DMS53 treated with DMSO at 0.1 percent for 48 hours (cell line): ENCODE data around the gene ANKS3.
"Not testable (repeated sequence)": the region's sequence is repeated elsewhere in the genome, so short reads cannot be mapped to it uniquely, and the experiment has no call there.

Experiments
- DNase-seq: peaks from one replicate; lab custom pipeline; 2025; ENCODE audit not compliant: unreplicated experiment; lab: John Stamatoyannopoulos, UW

The ANKS3 gene

DNA sequence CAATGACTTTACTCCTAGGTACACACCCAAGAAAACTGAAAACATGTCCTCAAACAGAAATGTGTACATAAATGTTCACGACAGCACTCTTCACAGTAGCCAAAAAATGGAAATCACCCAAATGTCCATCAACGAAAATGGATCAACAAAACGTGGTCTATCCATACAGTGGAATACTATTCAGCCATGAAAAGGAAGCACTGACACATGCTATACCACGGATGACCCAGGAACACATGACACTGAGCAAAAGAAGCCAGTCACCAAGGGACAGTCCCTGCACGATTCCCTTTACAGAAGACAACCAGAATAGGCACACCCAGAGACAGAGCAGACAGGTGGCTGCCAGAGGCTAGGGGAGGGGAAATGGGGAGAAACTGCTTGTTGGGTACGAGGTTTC lies 21.6 kb upstream of the ANKS3 start:
- DNase-seq = no peak

GRCh38 chr16:4754865-4755264 lies 20.8 kb upstream of the ANKS3 start:
- no peak for DNase-seq

- no peak for DNase-seq
These were observed 19.2 kb upstream of the ANKS3 start for GRCh38 chr16:4753227-4753626.

GRCh38 chr16:4752351-4753100 lies 18.5 kb upstream of the ANKS3 start:
- DNase-seq = no peak

DNA sequence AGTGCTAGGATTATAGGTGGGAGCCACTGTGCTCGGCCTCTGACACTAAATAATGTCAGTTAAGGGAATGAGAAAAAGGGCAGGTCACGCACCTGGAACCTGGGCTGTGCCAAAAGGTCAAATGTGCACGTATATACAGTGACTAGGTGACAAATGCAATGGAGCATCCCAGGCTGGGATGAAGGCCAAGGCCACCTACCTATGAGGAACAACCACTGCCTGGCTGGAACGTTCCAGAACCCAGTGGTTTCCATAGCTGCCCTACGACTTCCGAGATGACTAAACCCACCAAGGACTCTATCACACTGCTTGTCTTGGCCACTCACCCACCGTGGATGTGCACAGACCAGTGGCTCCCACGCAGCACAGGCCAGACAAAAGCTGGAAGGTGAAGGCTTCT lies 16.8 kb upstream of the ANKS3 start:
- no peak for DNase-seq

GRCh38 chr16:4749700-4750257 lies 15.7 kb upstream of the ANKS3 start:
- no peak for DNase-seq

- no peak for DNase-seq
These were observed 14.8 kb upstream of the ANKS3 start for GRCh38 chr16:4748682-4749411.

DNA sequence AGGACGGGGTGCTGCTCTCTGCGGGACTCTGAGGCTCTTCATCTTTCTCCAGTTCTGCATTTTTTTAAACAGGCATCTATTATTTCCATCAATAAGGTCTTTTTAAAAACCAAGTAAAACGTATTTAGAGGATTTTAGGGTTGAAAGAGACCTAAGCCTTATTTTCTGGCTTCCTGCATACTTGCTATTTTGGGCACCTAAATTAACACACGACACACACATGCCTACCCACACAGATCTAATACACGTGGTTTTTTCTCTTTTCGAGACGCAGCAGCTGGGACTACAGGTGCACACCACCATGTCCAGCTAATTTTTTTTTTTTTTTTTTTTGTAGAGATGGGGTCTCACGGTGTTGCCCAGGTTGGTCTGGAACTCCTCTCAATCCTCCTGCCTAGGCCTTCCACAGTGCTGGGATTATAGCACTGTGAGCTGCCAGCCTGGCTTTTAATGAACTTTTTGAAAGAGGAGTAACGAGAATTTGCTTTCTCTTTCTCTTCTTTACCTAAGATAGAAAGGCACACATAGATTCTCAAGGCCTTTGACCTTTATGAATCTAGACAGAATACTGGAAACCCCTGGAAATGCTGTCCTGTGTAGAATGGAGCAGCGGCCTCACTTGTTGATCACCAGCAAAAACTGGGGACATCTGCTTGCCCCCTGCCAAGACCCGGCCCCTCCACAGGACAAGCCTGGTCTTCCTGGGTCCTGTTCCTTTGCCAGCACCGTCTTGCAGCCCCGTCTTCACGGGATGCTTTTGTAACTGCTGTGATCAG lies 14.0 kb upstream of the ANKS3 start:
- DNase-seq = no peak

DNA sequence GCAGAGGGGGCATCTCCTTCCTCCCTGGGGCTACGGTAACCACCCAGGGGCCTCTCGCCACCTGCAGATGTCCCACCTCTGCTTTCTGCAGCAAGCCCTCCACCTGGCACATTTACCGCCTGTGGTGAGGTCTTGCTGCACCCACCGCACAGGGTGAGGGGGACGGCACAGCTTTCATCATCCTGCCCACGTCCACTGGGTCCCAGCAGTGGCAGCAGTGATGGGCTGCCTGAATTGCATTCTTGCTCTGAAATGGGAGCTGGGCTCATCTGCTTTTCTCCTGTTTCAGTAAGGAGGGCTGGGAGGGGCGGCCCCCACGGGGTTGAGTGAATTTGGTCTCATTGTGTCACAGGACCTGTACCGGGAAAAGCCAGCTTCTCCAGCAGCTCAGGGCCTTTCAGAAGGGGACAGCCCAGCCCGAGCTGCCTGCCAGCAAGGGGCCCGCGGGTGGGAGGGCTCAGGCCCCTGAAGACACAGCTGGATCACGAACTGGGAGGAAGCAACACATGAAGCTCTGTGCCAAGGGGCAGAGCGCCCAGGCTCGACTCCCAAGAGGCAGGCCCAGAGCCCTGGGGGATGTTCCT lies 13.0 kb upstream of the ANKS3 start:
- no peak for DNase-seq

DNA sequence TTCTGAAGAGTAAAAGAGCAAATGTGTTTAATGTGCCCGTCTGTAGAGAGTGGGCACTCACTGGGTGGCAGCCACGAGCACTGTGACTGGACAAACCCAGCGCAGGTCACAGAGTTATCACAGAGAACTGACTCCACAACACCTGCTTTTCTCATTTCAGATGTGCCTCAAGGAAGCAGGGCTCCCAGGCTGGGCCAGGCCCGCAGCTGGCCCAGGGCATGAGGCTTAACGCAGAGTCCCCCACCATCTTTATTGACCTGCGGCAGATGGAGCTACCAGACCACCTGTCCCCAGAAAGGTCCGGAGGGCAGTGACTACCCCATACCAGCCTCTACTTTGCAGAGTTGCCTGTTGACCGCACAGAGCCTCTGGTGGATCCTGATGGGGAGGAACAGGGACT lies 12.1 kb upstream of the ANKS3 start:
- DNase-seq = no peak

GRCh38 chr16:4745274-4745569 lies 11.2 kb upstream of the ANKS3 start:
- DNase-seq = no peak

DNA sequence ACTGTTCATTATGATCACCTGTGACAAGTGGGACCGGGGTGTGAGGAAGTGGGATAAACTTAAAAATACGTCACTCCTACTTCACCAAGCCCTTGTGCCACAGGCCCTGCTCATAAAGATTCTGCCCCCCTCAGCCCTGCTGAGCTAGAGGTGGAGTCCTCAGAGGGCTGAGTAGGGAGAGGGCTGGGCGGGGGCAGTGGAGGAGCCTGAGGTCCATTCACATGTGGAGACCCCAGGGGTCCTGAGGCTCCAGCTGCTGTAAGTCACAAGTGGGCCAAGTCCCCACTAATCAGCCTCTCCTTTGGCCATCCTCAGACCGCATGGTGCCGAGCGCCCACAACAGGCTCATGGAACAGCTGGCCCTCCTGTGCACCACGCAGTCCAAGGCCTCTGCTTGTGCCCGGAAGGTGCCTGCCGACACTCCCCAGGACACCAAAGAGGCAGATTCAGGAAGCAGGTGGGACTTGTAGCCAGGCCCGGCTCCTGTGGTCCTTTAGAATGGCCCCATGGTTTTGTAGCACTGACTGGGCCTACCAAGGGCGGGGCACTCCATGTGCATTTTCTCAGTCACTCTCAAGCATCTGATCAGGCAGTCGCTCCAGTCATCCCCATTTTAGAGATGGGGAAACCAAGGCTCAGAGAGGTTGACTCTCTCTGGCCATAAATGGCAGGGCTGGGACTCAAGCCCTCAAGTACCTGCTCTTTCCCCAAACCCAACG lies 10.6 kb upstream of the ANKS3 start:
- DNase-seq = no peak

DNA sequence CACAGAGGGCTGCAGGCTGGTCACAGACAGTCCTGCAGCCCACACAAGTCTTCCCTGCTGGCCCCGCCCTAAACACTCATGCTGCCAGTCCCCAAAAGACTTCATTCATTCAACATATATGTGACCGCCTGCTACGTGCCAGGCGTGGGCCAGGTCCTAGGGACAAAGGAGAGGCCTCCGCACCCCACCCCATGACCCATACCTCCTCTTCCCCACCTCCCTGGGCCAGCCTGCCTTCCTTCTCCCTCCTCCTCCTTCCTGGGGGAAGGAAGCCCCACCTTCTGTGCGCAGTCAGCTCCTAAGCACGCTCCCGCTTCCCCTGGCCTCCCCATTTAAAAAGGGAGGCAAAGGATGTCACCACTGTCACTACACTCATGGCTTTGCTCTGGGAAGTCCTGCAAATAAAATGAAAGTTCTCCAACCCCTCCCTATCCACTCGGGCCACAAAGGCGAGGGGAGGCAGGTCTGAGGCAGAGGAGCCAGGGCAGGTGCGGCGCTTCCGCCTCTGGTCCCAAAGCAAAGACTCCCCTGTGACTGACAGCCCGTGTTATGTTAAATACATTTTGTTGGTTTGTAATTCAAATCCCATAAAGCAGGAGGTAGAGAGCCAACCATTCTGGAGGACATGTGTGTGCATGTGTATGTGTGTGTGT lies 9.3 kb upstream of the ANKS3 start:
- DNase-seq = no peak

GRCh38 chr16:4738370-4738769 lies 4.3 kb upstream of the ANKS3 start:
- not testable (repeated sequence) for DNase-seq

- DNase-seq = no peak
These were observed 3.5 kb upstream of the ANKS3 start for GRCh38 chr16:4737545-4737944.

GRCh38 chr16:4736546-4736945 lies 2.5 kb upstream of the ANKS3 start:
- no peak for DNase-seq

DNA sequence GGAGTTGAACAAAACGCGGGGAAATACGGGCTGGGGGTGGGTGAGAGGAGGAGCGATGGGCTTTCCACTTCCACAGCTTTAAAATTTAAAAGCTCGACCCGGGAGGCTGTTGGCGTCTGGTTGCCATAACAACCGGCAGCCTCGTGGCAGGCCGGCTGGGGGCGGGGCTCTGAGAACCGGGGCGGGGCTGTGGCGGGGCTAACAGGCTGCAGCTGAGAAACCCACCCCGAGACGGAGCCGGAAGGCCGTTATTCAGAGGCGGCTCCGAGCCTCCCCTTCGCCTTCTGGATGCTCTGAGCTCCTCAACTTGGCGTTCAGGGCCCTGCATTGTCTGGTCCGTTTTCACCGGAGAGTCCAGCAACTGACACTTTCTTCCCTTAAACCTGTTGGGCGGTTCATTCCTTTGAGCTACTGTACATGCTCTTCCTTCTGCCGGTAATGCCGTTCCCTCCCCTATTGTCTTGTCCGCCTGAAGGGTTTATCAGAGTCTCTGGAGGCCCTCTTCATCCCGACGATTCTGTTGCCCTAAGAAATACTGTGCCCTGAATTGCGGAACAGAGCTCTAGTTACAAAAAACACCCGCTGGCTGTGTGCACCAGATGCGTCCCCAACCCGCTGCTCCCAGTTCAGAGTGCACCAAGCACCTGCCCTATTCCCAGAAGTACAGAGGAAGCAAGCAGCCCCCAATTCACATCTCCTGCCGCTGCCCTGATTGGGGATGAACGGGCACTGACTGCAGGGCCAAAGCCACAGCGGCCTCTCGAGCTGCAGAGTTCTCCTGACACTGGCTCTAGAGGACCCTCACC lies 862 bp upstream of the ANKS3 start:
- DNase-seq = peak; percentile 18

- DNase-seq = no peak
These were observed 366 bp downstream of the ANKS3 start for GRCh38 chr16:4733747-4734062.

DNA sequence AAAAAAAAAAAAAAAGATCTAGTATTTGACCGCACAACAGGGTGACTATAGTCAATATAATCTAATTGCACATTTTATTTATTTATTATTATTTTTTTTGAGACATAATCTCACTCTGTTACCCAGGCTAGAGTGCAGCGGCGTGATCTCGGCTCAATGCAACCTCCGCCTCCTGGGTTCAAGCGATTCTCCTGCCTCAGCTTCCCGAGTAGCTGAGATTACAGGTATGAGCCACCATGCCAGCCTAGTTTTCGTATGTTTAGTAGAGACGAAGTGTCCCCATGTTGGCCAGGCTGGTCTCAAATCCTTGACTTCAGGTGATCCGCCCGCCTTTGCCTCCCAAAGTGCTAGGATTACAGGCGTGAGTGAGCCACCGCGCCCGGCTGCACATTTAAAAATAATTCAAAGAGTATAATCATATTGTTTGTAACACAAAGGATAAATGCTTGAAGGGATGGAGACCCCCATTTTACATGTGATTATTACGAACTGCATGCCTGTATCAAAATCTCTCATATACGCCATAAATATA lies 794 bp downstream of the ANKS3 start:
- DNase-seq = no peak
